Measurements from ENCODE around the gene PPP1R9B. TPM values are rescaled to one million over a fixed set of nuclear protein-coding genes. Genes with fewer than 3 reads are reported as not detected.

Gene PPP1R9B
- total RNA-seq, 1 experiment from 2014 or later, result 34.8 TPM

GRCh38 chr17:50136096-50136687 is 14.3 kb downstream of the PPP1R9B start:
- BruUV-seq (replicated peaks), result no TSS peak
- DNase-seq (ENCODE audit: unreplicated experiment), result no peak
- no peaks in the 10 kb centered on the region for H3K4me1 Mint-ChIP-seq (ENCODE audit: insufficient read depth, unreplicated experiment)
- H3K4me3 Mint-ChIP-seq (ENCODE audit: unreplicated experiment), result no peak overlapping the region
- TF ChIP-seq, protein P1, sequence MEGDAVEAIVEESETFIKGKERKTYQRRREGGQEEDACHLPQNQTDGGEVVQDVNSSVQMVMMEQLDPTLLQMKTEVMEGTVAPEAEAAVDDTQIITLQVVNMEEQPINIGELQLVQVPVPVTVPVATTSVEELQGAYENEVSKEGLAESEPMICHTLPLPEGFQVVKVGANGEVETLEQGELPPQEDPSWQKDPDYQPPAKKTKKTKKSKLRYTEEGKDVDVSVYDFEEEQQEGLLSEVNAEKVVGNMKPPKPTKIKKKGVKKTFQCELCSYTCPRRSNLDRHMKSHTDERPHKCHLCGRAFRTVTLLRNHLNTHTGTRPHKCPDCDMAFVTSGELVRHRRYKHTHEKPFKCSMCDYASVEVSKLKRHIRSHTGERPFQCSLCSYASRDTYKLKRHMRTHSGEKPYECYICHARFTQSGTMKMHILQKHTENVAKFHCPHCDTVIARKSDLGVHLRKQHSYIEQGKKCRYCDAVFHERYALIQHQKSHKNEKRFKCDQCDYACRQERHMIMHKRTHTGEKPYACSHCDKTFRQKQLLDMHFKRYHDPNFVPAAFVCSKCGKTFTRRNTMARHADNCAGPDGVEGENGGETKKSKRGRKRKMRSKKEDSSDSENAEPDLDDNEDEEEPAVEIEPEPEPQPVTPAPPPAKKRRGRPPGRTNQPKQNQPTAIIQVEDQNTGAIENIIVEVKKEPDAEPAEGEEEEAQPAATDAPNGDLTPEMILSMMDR (IDR thresholded peaks at IDR 0.05; ENCODE audit: unreplicated experiment), result no peak
- no peaks in the 10 kb centered on the region for H3K9me3 Mint-ChIP-seq (ENCODE audit: unreplicated experiment)
- H3K27ac Mint-ChIP-seq (ENCODE audit: low read depth, unreplicated experiment), result no peak overlapping the region
- POLR2A ChIA-PET, result interaction anchor here (0.6 to 0.9 kb wide), 3 partner anchors 9 to 13 kb away, joined by 3 to 4 read pairs (median 3); no protein-coding TSS in a partner anchor
- peaks cover 62% of the 10 kb centered on the region for H3K36me3 Mint-ChIP-seq (ENCODE audit: insufficient read depth, unreplicated experiment)
- CTCF ChIA-PET, result interaction anchor here (0.6 to 1.6 kb wide), 5 partner anchors 19 to 161 kb away, joined by 3 to 9 read pairs (median 6); no protein-coding TSS in a partner anchor
- no peaks in the 10 kb centered on the region for H3K27me3 Mint-ChIP-seq (ENCODE audit: insufficient read depth, unreplicated experiment)
- intact Hi-C loops (cut with micrococcal nuclease), result no loop called here

- CTCF ChIA-PET, result interaction anchor here (0.6 to 1.6 kb wide), 5 partner anchors 10 to 162 kb away, joined by 3 to 9 read pairs (median 6); no protein-coding TSS in a partner anchor
- DNase-seq (ENCODE audit: unreplicated experiment), result no peak
- Mint-ChIP-seq H3K4me3 (ENCODE audit: unreplicated experiment) (no peak overlapping the region), H3K27me3 (ENCODE audit: insufficient read depth, unreplicated experiment) (no peaks in the 10 kb centered on the region), H3K9me3 (ENCODE audit: unreplicated experiment) (no peaks in the 10 kb centered on the region), H3K4me1 (ENCODE audit: insufficient read depth, unreplicated experiment) (no peaks in the 10 kb centered on the region), H3K36me3 (ENCODE audit: insufficient read depth, unreplicated experiment) (peaks cover 55% of the 10 kb centered on the region), H3K27ac (ENCODE audit: low read depth, unreplicated experiment) (no peak overlapping the region)
- POLR2A ChIA-PET, result interaction anchor here (0.6 kb wide), 1 partner anchor 9 kb away, joined by 4 read pairs; no protein-coding TSS in a partner anchor
- TF ChIP-seq, protein P1 (IDR thresholded peaks at IDR 0.05; ENCODE audit: unreplicated experiment), result no peak
- intact Hi-C loops (cut with micrococcal nuclease), result no loop called here
- no TSS peak for BruUV-seq (replicated peaks)
These were observed 15.0 kb downstream of the PPP1R9B start for GRCh38 chr17:50135316-50136095.

GRCh38 chr17:50134206-50135110 is 16.0 kb downstream of the PPP1R9B start:
- H3K4me3 Mint-ChIP-seq (ENCODE audit: unreplicated experiment), result no peak overlapping the region
- ChIA-PET POLR2A (interaction anchor here (0.7 kb wide), 1 partner anchor 184 kb away, joined by 4 read pairs; no protein-coding TSS in a partner anchor), CTCF (no interaction called here)
- H3K27me3 Mint-ChIP-seq (ENCODE audit: insufficient read depth, unreplicated experiment), result no peaks in the 10 kb centered on the region
- H3K36me3 Mint-ChIP-seq (ENCODE audit: insufficient read depth, unreplicated experiment), result peaks cover 45% of the 10 kb centered on the region
- H3K4me1 Mint-ChIP-seq (ENCODE audit: insufficient read depth, unreplicated experiment), result no peaks in the 10 kb centered on the region
- no peak overlapping the region for H3K27ac Mint-ChIP-seq (ENCODE audit: low read depth, unreplicated experiment)
- no peak for DNase-seq (ENCODE audit: unreplicated experiment)
- BruUV-seq (replicated peaks), result TSS peak; percentile 15
- TF ChIP-seq, protein P1 (IDR thresholded peaks at IDR 0.05; ENCODE audit: unreplicated experiment), result no peak
- H3K9me3 Mint-ChIP-seq (ENCODE audit: unreplicated experiment), result no peaks in the 10 kb centered on the region
- intact Hi-C loops (cut with micrococcal nuclease), result no loop called here
